Fibroblast of peridontal ligament (primary cell): ENCODE results near the gene PIR.

ENCODE experiments used
- DNase-seq: peaks from one replicate; pipeline ENCODE4 v3.0.0-alpha.2; 2010; ENCODE audit errors: extremely low read depth

PIR gene

DNA sequence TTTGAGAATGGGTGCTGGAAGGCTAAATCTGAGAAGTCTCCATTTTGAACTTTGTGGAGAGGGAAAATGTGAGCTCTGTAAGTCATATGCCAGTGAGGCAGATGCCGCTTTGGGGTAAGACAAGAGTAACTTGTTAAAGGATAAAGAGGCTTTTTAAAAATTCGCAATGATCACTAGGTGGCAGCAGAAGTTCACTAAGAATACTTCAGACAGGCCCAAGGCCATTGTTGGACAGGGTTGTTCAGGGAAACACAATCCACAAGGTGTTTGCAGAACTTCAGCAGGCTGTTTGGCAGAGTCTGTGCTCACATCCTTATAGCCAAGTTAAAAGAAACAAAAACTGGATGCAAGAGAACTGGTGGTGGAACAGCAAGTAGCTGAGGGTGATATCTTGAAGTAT is 144.1 kb downstream of the PIR start:
- DNase-seq, result peak; percentile 86

GRCh38 chrX:15345976-15346375 is 147.2 kb downstream of the PIR start:
- no peak for DNase-seq

DNA sequence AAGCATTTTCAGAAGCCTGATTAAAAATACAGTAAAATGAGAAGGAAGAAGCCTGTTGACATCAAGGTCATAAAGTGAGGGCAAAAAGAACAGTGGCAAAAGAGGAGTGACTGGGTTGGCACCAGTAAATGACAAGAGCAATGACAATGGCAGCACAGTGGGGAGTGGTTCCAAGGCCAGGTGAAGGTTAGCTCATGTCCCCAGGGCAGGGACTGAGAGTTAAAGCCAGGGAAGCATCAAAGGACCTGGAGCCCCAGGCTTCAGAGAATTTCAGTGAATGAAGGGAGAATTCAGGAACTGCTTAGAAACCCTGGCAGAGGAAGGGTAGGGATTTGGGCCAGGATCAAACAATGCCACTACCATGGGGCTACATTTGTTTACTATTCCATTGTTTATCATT is 149.0 kb downstream of the PIR start:
- no peak for DNase-seq

GRCh38 chrX:15343075-15343476 is 150.1 kb downstream of the PIR start:
- DNase-seq, result peak; percentile 13

- DNase-seq, result no peak
Observed at GRCh38 chrX:15340867-15341266, 152.3 kb downstream of the PIR start.

- DNase-seq, result peak; percentile 74
Observed at GRCh38 chrX:15336023-15336413, 157.1 kb downstream of the PIR start.

DNA sequence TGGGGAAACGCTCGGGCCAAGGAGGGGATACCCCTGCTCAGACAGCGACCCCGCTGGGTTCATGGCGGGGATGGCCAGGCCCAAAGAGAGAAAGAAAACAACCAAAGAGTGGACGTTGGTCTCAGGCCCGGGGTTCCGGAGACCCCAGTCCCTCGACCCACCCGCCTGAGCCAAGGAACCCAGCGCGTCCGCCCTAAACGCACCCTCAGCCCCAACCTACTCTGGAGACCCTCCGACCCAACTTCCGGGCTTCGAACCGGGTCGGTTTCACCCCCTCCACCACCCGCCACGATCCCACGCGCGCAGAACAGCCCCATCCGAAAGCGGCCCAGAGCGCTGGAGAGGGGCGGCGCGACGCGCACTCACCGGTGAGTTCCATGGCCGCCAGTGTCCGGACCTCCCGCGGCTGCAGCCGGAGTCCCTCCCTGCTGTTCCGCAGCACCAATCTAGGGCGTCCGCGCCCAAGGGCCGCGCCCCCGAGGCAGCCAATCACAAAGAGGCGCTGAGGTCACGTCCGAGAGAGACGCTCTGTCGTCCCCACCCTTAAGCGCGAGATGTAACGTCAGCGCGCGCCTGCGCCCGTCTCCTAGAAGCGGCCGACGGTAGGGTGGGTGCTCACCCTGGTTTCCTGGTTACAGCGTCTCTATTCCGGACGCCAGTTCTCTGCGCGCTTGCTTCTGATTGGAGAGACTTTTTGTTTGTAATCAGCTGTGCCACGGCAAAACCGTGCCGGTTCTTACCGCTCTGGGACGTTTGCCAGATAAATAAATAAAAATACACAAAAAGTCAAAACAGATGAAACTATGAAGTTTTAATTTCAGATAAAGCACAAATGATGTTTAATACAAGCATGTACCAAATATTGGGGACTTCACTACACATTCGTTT is 157.8 kb downstream of the PIR start, which contains the start of gene PIGA:
Gene PIGA (minus strand): TSS at position 389 of the 888 bp plus-strand sequence. CDS start 3,593 bp downstream, outside the sequence.
- peak; percentile 94 for DNase-seq
